ENCODE data around the gene CPXM2. TPM values are rescaled to one million over a fixed set of nuclear protein-coding genes. Genes with fewer than 3 reads are reported as not detected.

The CPXM2 gene
- total and polyA plus RNA-seq, 9 of the 15 experiments (the other 6 are each of a cell fraction or from before 2014, with no cell fraction given): not detected

- TF ChIP-seq, protein P1, sequence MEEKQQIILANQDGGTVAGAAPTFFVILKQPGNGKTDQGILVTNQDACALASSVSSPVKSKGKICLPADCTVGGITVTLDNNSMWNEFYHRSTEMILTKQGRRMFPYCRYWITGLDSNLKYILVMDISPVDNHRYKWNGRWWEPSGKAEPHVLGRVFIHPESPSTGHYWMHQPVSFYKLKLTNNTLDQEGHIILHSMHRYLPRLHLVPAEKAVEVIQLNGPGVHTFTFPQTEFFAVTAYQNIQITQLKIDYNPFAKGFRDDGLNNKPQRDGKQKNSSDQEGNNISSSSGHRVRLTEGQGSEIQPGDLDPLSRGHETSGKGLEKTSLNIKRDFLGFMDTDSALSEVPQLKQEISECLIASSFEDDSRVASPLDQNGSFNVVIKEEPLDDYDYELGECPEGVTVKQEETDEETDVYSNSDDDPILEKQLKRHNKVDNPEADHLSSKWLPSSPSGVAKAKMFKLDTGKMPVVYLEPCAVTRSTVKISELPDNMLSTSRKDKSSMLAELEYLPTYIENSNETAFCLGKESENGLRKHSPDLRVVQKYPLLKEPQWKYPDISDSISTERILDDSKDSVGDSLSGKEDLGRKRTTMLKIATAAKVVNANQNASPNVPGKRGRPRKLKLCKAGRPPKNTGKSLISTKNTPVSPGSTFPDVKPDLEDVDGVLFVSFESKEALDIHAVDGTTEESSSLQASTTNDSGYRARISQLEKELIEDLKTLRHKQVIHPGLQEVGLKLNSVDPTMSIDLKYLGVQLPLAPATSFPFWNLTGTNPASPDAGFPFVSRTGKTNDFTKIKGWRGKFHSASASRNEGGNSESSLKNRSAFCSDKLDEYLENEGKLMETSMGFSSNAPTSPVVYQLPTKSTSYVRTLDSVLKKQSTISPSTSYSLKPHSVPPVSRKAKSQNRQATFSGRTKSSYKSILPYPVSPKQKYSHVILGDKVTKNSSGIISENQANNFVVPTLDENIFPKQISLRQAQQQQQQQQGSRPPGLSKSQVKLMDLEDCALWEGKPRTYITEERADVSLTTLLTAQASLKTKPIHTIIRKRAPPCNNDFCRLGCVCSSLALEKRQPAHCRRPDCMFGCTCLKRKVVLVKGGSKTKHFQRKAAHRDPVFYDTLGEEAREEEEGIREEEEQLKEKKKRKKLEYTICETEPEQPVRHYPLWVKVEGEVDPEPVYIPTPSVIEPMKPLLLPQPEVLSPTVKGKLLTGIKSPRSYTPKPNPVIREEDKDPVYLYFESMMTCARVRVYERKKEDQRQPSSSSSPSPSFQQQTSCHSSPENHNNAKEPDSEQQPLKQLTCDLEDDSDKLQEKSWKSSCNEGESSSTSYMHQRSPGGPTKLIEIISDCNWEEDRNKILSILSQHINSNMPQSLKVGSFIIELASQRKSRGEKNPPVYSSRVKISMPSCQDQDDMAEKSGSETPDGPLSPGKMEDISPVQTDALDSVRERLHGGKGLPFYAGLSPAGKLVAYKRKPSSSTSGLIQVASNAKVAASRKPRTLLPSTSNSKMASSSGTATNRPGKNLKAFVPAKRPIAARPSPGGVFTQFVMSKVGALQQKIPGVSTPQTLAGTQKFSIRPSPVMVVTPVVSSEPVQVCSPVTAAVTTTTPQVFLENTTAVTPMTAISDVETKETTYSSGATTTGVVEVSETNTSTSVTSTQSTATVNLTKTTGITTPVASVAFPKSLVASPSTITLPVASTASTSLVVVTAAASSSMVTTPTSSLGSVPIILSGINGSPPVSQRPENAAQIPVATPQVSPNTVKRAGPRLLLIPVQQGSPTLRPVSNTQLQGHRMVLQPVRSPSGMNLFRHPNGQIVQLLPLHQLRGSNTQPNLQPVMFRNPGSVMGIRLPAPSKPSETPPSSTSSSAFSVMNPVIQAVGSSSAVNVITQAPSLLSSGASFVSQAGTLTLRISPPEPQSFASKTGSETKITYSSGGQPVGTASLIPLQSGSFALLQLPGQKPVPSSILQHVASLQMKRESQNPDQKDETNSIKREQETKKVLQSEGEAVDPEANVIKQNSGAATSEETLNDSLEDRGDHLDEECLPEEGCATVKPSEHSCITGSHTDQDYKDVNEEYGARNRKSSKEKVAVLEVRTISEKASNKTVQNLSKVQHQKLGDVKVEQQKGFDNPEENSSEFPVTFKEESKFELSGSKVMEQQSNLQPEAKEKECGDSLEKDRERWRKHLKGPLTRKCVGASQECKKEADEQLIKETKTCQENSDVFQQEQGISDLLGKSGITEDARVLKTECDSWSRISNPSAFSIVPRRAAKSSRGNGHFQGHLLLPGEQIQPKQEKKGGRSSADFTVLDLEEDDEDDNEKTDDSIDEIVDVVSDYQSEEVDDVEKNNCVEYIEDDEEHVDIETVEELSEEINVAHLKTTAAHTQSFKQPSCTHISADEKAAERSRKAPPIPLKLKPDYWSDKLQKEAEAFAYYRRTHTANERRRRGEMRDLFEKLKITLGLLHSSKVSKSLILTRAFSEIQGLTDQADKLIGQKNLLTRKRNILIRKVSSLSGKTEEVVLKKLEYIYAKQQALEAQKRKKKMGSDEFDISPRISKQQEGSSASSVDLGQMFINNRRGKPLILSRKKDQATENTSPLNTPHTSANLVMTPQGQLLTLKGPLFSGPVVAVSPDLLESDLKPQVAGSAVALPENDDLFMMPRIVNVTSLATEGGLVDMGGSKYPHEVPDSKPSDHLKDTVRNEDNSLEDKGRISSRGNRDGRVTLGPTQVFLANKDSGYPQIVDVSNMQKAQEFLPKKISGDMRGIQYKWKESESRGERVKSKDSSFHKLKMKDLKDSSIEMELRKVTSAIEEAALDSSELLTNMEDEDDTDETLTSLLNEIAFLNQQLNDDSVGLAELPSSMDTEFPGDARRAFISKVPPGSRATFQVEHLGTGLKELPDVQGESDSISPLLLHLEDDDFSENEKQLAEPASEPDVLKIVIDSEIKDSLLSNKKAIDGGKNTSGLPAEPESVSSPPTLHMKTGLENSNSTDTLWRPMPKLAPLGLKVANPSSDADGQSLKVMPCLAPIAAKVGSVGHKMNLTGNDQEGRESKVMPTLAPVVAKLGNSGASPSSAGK (IDR thresholded peaks at IDR 0.05): no peak
- TF ChIP-seq ZC3H8 (IDR thresholded peaks at IDR 0.05) (no peak), TEAD2 (tag; IDR thresholded peaks at IDR 0.05) (no peak), ZNF766 (CRISPR knock-in tag; conservative IDR thresholded peaks at IDR 0.05) (no peak)
- TF ChIP-seq, protein P2, sequence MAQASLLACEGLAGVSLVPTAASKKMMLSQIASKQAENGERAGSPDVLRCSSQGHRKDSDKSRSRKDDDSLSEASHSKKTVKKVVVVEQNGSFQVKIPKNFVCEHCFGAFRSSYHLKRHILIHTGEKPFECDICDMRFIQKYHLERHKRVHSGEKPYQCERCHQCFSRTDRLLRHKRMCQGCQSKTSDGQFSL (CRISPR knock-in tag; IDR thresholded peaks at IDR 0.05): no peak
- TF ChIP-seq, protein P2 (tag; IDR thresholded peaks at IDR 0.05): no peak
Measured at GRCh38 chr10:123778719-123779517, 112.7 kb downstream of the CPXM2 start (continued).

All from K562 (cell line).